Neural cell (in vitro differentiated cells): Measurements from ENCODE around the gene ZBTB40. TPM values are rescaled to one million over a fixed set of nuclear protein-coding genes. Genes with fewer than 3 reads are reported as not detected.

Experiments
- H2AFZ ChIP-seq: fragments of 200-600, 300-800 bp; sonication (generic), shearing (Covaris generic); 2 replicates; pipeline ENCODE4 v1.6.0; 2014; ENCODE audit warnings: low read depth, mild to moderate bottlenecking, antibody characterized with exemption, low read length, moderate library complexity
- H3F3A ChIP-seq: fragments of 200-600 bp; shearing (Covaris generic); 2 replicates; pipeline ENCODE4 v1.6.1; 2016; ENCODE audit warnings: mild to moderate bottlenecking, moderate library complexity, mixed read lengths, antibody characterized with exemption, low read length; ENCODE audit not compliant: insufficient read depth, poor library complexity, severe bottlenecking
- H3K27ac ChIP-seq: fragments of 200-600, 300-800 bp; sonication (generic), shearing (Covaris generic); 2 replicates; pipeline ENCODE4 v1.5.1; 2014; ENCODE audit warnings: mild to moderate bottlenecking, low read length, moderate library complexity
- H3K27me3 ChIP-seq: fragments of 300-800, 200-600 bp; sonication (generic), shearing (Covaris generic); 2 replicates; pipeline ENCODE4 v1.6.0; 2014; ENCODE audit warnings: mild to moderate bottlenecking, low read depth, low read length, moderate library complexity; ENCODE audit not compliant: insufficient read depth
- H3K36me3 ChIP-seq: fragments of 300-800, 200-600 bp; sonication (generic), shearing (Covaris generic); 2 replicates; pipeline ENCODE4 v1.5.1; 2014; ENCODE audit warnings: mild to moderate bottlenecking, antibody characterized with exemption, low read length, moderate library complexity; ENCODE audit not compliant: insufficient read depth
- H3K4me2 ChIP-seq: fragments of 300-800, 200-600 bp; sonication (generic), shearing (Covaris generic); 2 replicates; pipeline ENCODE4 v1.6.0; 2014; ENCODE audit warnings: mild to moderate bottlenecking, low read length
- H3K4me3 ChIP-seq: fragments of 300-800, 200-600 bp; sonication (generic), shearing (Covaris generic); 2 replicates; pipeline ENCODE4 v1.5.1; 2014; ENCODE audit warnings: mild to moderate bottlenecking, low read length, moderate library complexity
- H3K79me2 ChIP-seq: fragments of 200-600 bp; shearing (Covaris generic); replicated peaks from 2 replicates; pipeline ENCODE4 v1.6.0; 2014; ENCODE audit warnings: mild to moderate bottlenecking, low read length, moderate library complexity; ENCODE audit not compliant: insufficient read depth
- H3K9ac ChIP-seq: fragments of 300-800, 200-600 bp; sonication (generic), shearing (Covaris generic); 2 replicates; pipeline ENCODE4 v1.6.1; 2016; ENCODE audit warnings: mild to moderate bottlenecking, low read length, mixed read lengths
- H3K9me2 ChIP-seq: fragments of 200-600 bp; shearing (Covaris generic); 2 replicates; pipeline ENCODE4 v1.6.1; 2016; ENCODE audit warnings: mild to moderate bottlenecking, low read length, mixed read lengths; ENCODE audit not compliant: insufficient read depth
- H3K9me3 ChIP-seq: fragments of 200-600, 300-800 bp; sonication (generic), shearing (Covaris generic); 2 replicates; pipeline ENCODE4 v1.6.1; 2016; ENCODE audit warnings: mild to moderate bottlenecking, mixed run types, low read length, moderate library complexity, mixed read lengths
- H4K20me1 ChIP-seq: fragments of 200-600 bp; shearing (Covaris generic); 2 replicates; pipeline ENCODE4 v1.6.1; 2016; ENCODE audit warnings: mild to moderate bottlenecking, mixed run types; ENCODE audit not compliant: insufficient read depth
- CTCF ChIP-seq: fragments of 450-650 bp; IDR thresholded peaks from 2 replicates; pipeline ENCODE4 v1.5.1; 2014; ENCODE audit warnings: antibody characterized with exemption, mild to moderate bottlenecking, moderate library complexity; ENCODE audit not compliant: poor library complexity, severe bottlenecking
- EP300 ChIP-seq: fragments of 450-650 bp; conservative IDR thresholded peaks from 2 replicates; pipeline ENCODE4 v1.6.1; 2014; ENCODE audit warnings: antibody characterized with exemption, mild to moderate bottlenecking, moderate library complexity; ENCODE audit not compliant: poor library complexity, severe bottlenecking
- EZH2 ChIP-seq: fragments of 200-600, 300-800 bp; shearing (Covaris generic), sonication (generic); IDR thresholded peaks from 2 replicates; pipeline ENCODE4 v1.6.1; 2014; ENCODE audit warnings: antibody characterized with exemption, low read length, borderline replicate concordance, mild to moderate bottlenecking; ENCODE audit not compliant: insufficient read depth, poor library complexity, severe bottlenecking
- MXI1 ChIP-seq: fragments of 450-650 bp; conservative IDR thresholded peaks from 2 replicates; pipeline ENCODE4 v1.6.1; 2014; ENCODE audit warnings: antibody characterized with exemption, mild to moderate bottlenecking; ENCODE audit not compliant: poor library complexity, severe bottlenecking
- POLR2AphosphoS5 ChIP-seq: IDR thresholded peaks from 2 replicates; pipeline ENCODE4 v1.6.1; 2012
- RAD21 ChIP-seq: fragments of 450-650 bp; conservative IDR thresholded peaks from 2 replicates; pipeline ENCODE4 v1.6.1; 2014; ENCODE audit warnings: antibody characterized with exemption, mild to moderate bottlenecking, moderate library complexity
- SMC3 ChIP-seq: fragments of 450-650 bp; conservative IDR thresholded peaks from 2 replicates; pipeline ENCODE4 v1.6.1; 2014; ENCODE audit warnings: antibody characterized with exemption, mild to moderate bottlenecking, moderate library complexity; ENCODE audit not compliant: poor library complexity
- TAF1 ChIP-seq: IDR thresholded peaks from 2 replicates; pipeline ENCODE4 v1.6.1; 2012; ENCODE audit warnings: low read depth
- polyA plus RNA-seq: library from polyadenylated mRNA; depleted of rRNA; stranded (reverse); fragments of >200 nt; gene quantifications from 2 replicates; pipeline ENCODE4 v1.2.3, GENCODE V29; 2014
- TF ChIP-seq, protein P1 (sequence below): IDR thresholded peaks from 2 replicates; pipeline ENCODE4 v1.6.1; 2012; ENCODE audit warnings: borderline replicate concordance

The ZBTB40 gene
- polyA plus RNA-seq, 1 donor from 2014 or later, result 12.7 TPM

GRCh38 chr1:22500058-22500457 is 48.4 kb downstream of the ZBTB40 start:
- Histone ChIP-seq H3K36me3 (no peaks in the 10 kb centered on the region), H3K4me2 (no peak overlapping the region), H4K20me1 (no peaks in the 10 kb centered on the region), H3K4me3 (no peak overlapping the region), H3K27me3 (no peaks in the 10 kb centered on the region), H2AFZ (no peak overlapping the region), H3K79me2 (no peaks in the 10 kb centered on the region), H3K9me3 (no peaks in the 10 kb centered on the region), H3K9ac (no peak overlapping the region), H3K27ac (no peak overlapping the region), H3K9me2 (no peaks in the 10 kb centered on the region), H3F3A (no peaks in the 10 kb centered on the region)
- no peak for TF ChIP-seq EZH2
- TF ChIP-seq RAD21, result no peak
- TF ChIP-seq, protein P1, sequence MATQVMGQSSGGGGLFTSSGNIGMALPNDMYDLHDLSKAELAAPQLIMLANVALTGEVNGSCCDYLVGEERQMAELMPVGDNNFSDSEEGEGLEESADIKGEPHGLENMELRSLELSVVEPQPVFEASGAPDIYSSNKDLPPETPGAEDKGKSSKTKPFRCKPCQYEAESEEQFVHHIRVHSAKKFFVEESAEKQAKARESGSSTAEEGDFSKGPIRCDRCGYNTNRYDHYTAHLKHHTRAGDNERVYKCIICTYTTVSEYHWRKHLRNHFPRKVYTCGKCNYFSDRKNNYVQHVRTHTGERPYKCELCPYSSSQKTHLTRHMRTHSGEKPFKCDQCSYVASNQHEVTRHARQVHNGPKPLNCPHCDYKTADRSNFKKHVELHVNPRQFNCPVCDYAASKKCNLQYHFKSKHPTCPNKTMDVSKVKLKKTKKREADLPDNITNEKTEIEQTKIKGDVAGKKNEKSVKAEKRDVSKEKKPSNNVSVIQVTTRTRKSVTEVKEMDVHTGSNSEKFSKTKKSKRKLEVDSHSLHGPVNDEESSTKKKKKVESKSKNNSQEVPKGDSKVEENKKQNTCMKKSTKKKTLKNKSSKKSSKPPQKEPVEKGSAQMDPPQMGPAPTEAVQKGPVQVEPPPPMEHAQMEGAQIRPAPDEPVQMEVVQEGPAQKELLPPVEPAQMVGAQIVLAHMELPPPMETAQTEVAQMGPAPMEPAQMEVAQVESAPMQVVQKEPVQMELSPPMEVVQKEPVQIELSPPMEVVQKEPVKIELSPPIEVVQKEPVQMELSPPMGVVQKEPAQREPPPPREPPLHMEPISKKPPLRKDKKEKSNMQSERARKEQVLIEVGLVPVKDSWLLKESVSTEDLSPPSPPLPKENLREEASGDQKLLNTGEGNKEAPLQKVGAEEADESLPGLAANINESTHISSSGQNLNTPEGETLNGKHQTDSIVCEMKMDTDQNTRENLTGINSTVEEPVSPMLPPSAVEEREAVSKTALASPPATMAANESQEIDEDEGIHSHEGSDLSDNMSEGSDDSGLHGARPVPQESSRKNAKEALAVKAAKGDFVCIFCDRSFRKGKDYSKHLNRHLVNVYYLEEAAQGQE, result no peak
- TF ChIP-seq CTCF, result no peak
- TF ChIP-seq POLR2AphosphoS5, result no peak
- TF ChIP-seq SMC3, result no peak
- no peak for TF ChIP-seq TAF1
- TF ChIP-seq MXI1, result no peak
- TF ChIP-seq EP300, result no peak

DNA sequence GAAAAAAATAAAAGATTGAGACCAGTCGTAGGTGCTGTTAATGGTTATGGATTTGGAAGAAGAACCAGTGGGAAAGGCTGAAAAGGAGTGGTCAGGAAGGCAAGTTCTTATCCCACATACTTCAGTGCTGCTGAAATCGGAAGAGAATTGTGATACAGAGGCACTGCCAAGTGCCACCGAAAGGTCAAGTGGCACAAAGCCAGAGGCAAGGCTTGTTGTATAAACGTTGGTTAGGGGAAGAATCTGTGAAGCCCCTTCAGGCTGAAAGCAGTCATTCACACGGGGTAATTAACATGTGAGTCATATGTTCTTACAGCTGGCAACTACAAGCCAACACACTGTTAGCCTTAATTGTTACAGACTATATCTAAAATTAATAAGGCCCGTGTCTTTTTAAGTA is 48.8 kb downstream of the ZBTB40 start:
- H3K4me2 ChIP-seq, result no peak overlapping the region
- TF ChIP-seq CTCF, result no peak
- no peak for TF ChIP-seq POLR2AphosphoS5
- TF ChIP-seq, protein P1, result no peak
- TF ChIP-seq MXI1, result no peak
- no peak for TF ChIP-seq SMC3
- no peak for TF ChIP-seq RAD21
- TF ChIP-seq TAF1, result no peak
- TF ChIP-seq EP300, result no peak
- no peak for TF ChIP-seq EZH2

More for the DNA sequence above, 48.8 kb downstream of the ZBTB40 start:
- H4K20me1 ChIP-seq, result no peaks in the 10 kb centered on the region
- no peaks in the 10 kb centered on the region for H3K36me3 ChIP-seq
- no peaks in the 10 kb centered on the region for H3K27me3 ChIP-seq
- H3F3A ChIP-seq, result no peaks in the 10 kb centered on the region
- no peaks in the 10 kb centered on the region for H3K9me3 ChIP-seq
- H3K79me2 ChIP-seq, result no peaks in the 10 kb centered on the region
- no peak overlapping the region for H3K27ac ChIP-seq
- H2AFZ ChIP-seq, result no peak overlapping the region
- no peak overlapping the region for H3K4me3 ChIP-seq
- H3K9ac ChIP-seq, result no peak overlapping the region
- H3K9me2 ChIP-seq, result no peaks in the 10 kb centered on the region
